Vagina (tissue), 2 donors: ENCODE data around the gene FAM185A.
"Not testable (repeated sequence)": the region's sequence is repeated elsewhere in the genome, so short reads cannot be mapped to it uniquely, and the experiment has no call there.

Experiments
- POLR2A ChIP-seq, 2 donors: fragments of 450-650 bp; IDR thresholded peaks; one replicate each; pipeline ENCODE4 v1.6.1; 2017; ENCODE audit warnings: antibody characterized with exemption in 2 of 2, mild to moderate bottlenecking in 2 of 2, moderate library complexity in 2 of 2
- POLR2AphosphoS5 ChIP-seq, 2 donors: sonication (generic); formaldehyde crosslinking; IDR thresholded peaks; one replicate each; pipeline ENCODE4 v1.9.0; 2017; ENCODE audit warnings: antibody characterized with exemption in 2 of 2, mild to moderate bottlenecking in 2 of 2, low read depth in 1 of 2; ENCODE audit not compliant: insufficient read depth in 1 of 2
- TF ChIP-seq, protein P1 (sequence below), 3 experiments: fragments of 450-650 bp in 2 of 3; fragments of 200-600 bp in 1 of 3; sonication (generic) in 1 of 3; IDR thresholded peaks; one replicate each; pipeline ENCODE4 v1.5.1; 2017 to 2019; ENCODE audit warnings: antibody characterized with exemption in 3 of 3, mild to moderate bottlenecking in 2 of 3, moderate library complexity in 2 of 3

DNA sequence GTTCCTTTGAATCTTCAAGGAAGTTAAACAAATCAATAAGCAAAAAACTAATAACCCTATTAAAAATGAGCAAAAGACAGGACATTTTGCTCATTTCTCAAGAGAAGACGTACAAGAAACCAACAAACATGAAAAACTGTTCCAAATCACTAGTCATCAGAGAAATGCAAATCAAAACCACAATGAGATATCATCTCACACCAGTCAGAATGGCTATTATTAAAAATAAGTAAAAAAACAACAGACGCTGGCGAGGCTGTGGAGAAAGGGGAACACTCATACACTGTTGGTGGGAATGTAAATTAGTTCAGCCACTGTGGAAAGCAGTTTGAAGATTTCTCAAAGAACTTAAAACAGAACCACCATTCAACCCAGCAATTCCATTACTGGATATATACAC is 21.7 kb downstream of the FAM185A start:
- TF ChIP-seq, protein P1, sequence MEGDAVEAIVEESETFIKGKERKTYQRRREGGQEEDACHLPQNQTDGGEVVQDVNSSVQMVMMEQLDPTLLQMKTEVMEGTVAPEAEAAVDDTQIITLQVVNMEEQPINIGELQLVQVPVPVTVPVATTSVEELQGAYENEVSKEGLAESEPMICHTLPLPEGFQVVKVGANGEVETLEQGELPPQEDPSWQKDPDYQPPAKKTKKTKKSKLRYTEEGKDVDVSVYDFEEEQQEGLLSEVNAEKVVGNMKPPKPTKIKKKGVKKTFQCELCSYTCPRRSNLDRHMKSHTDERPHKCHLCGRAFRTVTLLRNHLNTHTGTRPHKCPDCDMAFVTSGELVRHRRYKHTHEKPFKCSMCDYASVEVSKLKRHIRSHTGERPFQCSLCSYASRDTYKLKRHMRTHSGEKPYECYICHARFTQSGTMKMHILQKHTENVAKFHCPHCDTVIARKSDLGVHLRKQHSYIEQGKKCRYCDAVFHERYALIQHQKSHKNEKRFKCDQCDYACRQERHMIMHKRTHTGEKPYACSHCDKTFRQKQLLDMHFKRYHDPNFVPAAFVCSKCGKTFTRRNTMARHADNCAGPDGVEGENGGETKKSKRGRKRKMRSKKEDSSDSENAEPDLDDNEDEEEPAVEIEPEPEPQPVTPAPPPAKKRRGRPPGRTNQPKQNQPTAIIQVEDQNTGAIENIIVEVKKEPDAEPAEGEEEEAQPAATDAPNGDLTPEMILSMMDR (IDR thresholded peaks at IDR 0.05) = not testable (repeated sequence)
- not testable (repeated sequence) for TF ChIP-seq POLR2A (IDR thresholded peaks at IDR 0.05); POLR2AphosphoS5 (IDR thresholded peaks at IDR 0.05; ENCODE audit: insufficient read depth in 1 of 2, low read depth in 1 of 2)
